Glutamatergic neuron (in vitro differentiated cells): ENCODE data around the gene TEX22. TPM values are rescaled to one million over a fixed set of nuclear protein-coding genes. Genes with fewer than 3 reads are reported as not detected.
A peak's percentile ranks its signal among the peaks of the same experiment; 100 is the strongest.

Source experiments
- DNase-seq: peaks from one replicate; pipeline ENCODE4 v3.0.0; 2022
- H3K27ac Mint-ChIP-seq: one replicate; pipeline ENCODE4 v1.8.0; 2020; ENCODE audit warnings: mild to moderate bottlenecking, mixed read lengths, inconsistent platforms; ENCODE audit not compliant: unreplicated experiment
- H3K27me3 Mint-ChIP-seq: one replicate; pipeline ENCODE4 v1.8.0; 2020; ENCODE audit warnings: mild to moderate bottlenecking, moderate library complexity, mixed read lengths, inconsistent platforms; ENCODE audit not compliant: unreplicated experiment
- H3K36me3 Mint-ChIP-seq: one replicate; pipeline ENCODE4 v1.8.0; 2020; ENCODE audit warnings: mild to moderate bottlenecking, mixed read lengths, inconsistent platforms; ENCODE audit not compliant: unreplicated experiment
- H3K4me1 Mint-ChIP-seq: one replicate; pipeline ENCODE4 v1.8.0; 2020; ENCODE audit warnings: mild to moderate bottlenecking, low read depth, mixed read lengths, inconsistent platforms; ENCODE audit not compliant: unreplicated experiment
- H3K4me3 Mint-ChIP-seq: one replicate; pipeline ENCODE4 v1.8.0; 2020; ENCODE audit warnings: mild to moderate bottlenecking, mixed read lengths, inconsistent platforms; ENCODE audit not compliant: unreplicated experiment
- H3K9me3 Mint-ChIP-seq: one replicate; pipeline ENCODE4 v1.8.0; 2020; ENCODE audit warnings: mild to moderate bottlenecking, moderate library complexity, mixed read lengths, inconsistent platforms; ENCODE audit not compliant: unreplicated experiment
- CTCF ChIP-seq: fragments of 200-600 bp; sonication (generic); IDR thresholded peaks from one replicate; pipeline ENCODE4 v1.5.0; 2021; ENCODE audit not compliant: partially characterized antibody, unreplicated experiment
- total RNA-seq: library from RNA; stranded (reverse); fragmentation: NEBNext Ultra II Directional; extraction: Animal tissue kit (Norgen Biotek cat#: 25700); gene quantifications from one replicate; pipeline ENCODE4 v1.2.1, GENCODE V29; 2021; ENCODE audit not compliant: unreplicated experiment

TEX22 gene
- total RNA-seq, 1 donor from 2014 or later: 2.7 TPM

GRCh38 chr14:105411017-105411941 is 12.9 kb downstream of the TEX22 start:
- peaks cover 9% of the 10 kb centered on the region for H3K4me1 Mint-ChIP-seq
- TF ChIP-seq CTCF: no peak
- H3K36me3 Mint-ChIP-seq: no peaks in the 10 kb centered on the region
- H3K27ac Mint-ChIP-seq: peak overlapping the region; percentile 55
- H3K4me3 Mint-ChIP-seq: peak overlapping the region; percentile 20
- H3K27me3 Mint-ChIP-seq: peaks cover 9% of the 10 kb centered on the region
- DNase-seq: peak; percentile 21
- H3K9me3 Mint-ChIP-seq: peaks cover 4% of the 10 kb centered on the region

- Mint-ChIP-seq H3K27me3 (peaks cover 11% of the 10 kb centered on the region), H3K36me3 (no peaks in the 10 kb centered on the region), H3K4me1 (peaks cover 9% of the 10 kb centered on the region), H3K27ac (no peak overlapping the region), H3K4me3 (no peak overlapping the region), H3K9me3 (peaks cover 6% of the 10 kb centered on the region)
- TF ChIP-seq CTCF: no peak
- DNase-seq: peak; percentile 18
Observed at GRCh38 chr14:105411985-105412770, 13.8 kb downstream of the TEX22 start.

GRCh38 chr14:105412771-105413543 is 14.6 kb downstream of the TEX22 start:
- peaks cover 8% of the 10 kb centered on the region for H3K9me3 Mint-ChIP-seq
- H3K27ac Mint-ChIP-seq: no peak overlapping the region
- DNase-seq: no peak
- TF ChIP-seq CTCF: no peak
- no peak overlapping the region for H3K4me3 Mint-ChIP-seq
- H3K36me3 Mint-ChIP-seq: no peaks in the 10 kb centered on the region
- H3K4me1 Mint-ChIP-seq: peaks cover 12% of the 10 kb centered on the region
- peaks cover 11% of the 10 kb centered on the region for H3K27me3 Mint-ChIP-seq

GRCh38 chr14:105413544-105413886 is 15.2 kb downstream of the TEX22 start:
- no peak overlapping the region for H3K27ac Mint-ChIP-seq
- no peak for DNase-seq
- TF ChIP-seq CTCF: no peak
- peaks cover 15% of the 10 kb centered on the region for H3K4me1 Mint-ChIP-seq
- peaks cover 8% of the 10 kb centered on the region for H3K9me3 Mint-ChIP-seq
- H3K4me3 Mint-ChIP-seq: no peak overlapping the region
- no peaks in the 10 kb centered on the region for H3K36me3 Mint-ChIP-seq
- peaks cover 12% of the 10 kb centered on the region for H3K27me3 Mint-ChIP-seq
